ENCODE data around the gene OAS2.
"Not testable (repeated sequence)": the region's sequence is repeated elsewhere in the genome, so short reads cannot be mapped to it uniquely, and the experiment has no call there.

Gene OAS2

DNA sequence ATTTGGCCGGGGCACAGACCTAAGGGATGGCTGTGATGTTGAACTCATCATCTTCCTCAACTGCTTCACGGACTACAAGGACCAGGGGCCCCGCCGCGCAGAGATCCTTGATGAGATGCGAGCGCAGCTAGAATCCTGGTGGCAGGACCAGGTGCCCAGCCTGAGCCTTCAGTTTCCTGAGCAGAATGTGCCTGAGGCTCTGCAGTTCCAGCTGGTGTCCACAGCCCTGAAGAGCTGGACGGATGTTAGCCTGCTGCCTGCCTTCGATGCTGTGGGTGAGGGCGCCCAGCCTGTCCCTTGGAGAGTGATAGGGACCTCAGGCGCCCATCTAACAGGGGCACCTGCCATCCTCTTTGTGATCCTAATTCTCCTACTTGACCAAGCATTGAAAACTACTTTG, 27.6 kb upstream of the OAS2 start:
- no peak overlapping the region for H3K4me3 ChIP-seq (ENCODE audit: low read length)
- TF ChIP-seq, protein P1, sequence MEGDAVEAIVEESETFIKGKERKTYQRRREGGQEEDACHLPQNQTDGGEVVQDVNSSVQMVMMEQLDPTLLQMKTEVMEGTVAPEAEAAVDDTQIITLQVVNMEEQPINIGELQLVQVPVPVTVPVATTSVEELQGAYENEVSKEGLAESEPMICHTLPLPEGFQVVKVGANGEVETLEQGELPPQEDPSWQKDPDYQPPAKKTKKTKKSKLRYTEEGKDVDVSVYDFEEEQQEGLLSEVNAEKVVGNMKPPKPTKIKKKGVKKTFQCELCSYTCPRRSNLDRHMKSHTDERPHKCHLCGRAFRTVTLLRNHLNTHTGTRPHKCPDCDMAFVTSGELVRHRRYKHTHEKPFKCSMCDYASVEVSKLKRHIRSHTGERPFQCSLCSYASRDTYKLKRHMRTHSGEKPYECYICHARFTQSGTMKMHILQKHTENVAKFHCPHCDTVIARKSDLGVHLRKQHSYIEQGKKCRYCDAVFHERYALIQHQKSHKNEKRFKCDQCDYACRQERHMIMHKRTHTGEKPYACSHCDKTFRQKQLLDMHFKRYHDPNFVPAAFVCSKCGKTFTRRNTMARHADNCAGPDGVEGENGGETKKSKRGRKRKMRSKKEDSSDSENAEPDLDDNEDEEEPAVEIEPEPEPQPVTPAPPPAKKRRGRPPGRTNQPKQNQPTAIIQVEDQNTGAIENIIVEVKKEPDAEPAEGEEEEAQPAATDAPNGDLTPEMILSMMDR (conservative IDR thresholded peaks at IDR 0.05; ENCODE audit: low read depth, low read length), result no peak
- no peak for DNase-seq (ENCODE audit: low read depth)

DNA sequence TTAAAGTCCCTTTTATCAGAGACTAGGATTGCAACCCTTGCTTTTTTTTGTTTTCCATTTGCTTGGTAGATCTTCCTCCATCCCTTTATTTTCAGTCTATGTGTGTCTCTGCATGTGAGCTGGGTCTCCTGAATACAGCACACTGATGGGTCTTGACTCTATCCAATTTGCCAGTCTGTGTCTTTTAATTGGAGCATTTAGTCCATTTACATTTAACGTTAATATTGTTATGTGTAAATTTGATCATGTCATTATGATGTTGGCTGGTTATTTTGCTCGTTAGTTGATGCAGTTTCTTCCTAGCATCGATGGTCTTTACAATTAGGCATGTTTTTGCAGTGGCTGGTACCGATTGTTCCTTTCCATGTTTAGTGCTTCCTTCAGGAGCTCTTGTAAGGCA, 21.2 kb upstream of the OAS2 start:
- not testable (repeated sequence) for DNase-seq (ENCODE audit: low read depth); H3K4me3 ChIP-seq (ENCODE audit: low read length)

GRCh38 chr12:112961074-112961473, 17.2 kb upstream of the OAS2 start:
- H3K4me3 ChIP-seq (ENCODE audit: low read length), result no peak overlapping the region
- DNase-seq (ENCODE audit: low read depth), result no peak
- TF ChIP-seq, protein P1 (conservative IDR thresholded peaks at IDR 0.05; ENCODE audit: low read depth, low read length), result no peak

DNA sequence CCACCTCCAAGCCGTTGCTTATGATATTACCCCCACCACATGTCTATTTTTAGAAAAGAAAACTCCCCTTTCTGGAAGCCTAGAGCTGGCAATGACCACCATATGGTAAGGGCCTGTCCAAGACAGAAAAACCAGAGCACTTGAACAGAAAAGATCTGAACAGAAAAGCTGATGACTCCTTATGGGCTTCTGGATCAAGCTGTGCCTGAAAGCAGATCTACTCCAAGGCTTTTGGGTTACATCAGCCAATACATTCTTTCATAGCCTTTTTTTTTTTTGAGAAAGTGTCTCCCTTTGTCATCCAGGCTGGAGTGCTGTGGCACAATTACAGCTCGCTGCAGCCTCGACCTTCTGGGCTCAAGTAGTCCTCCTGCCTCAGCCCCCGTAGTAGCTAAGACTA, 16.8 kb upstream of the OAS2 start:
- no peak overlapping the region for H3K4me3 ChIP-seq (ENCODE audit: low read length)
- TF ChIP-seq, protein P1 (conservative IDR thresholded peaks at IDR 0.05; ENCODE audit: low read depth, low read length), result no peak
- no peak for DNase-seq (ENCODE audit: low read depth)

GRCh38 chr12:112962561-112962960, 15.8 kb upstream of the OAS2 start:
- no peak overlapping the region for H3K4me3 ChIP-seq (ENCODE audit: low read length)
- DNase-seq (ENCODE audit: low read depth), result no peak
- TF ChIP-seq, protein P1 (conservative IDR thresholded peaks at IDR 0.05; ENCODE audit: low read depth, low read length), result no peak

GRCh38 chr12:112963227-112963861, 15.0 kb upstream of the OAS2 start:
- DNase-seq (ENCODE audit: low read depth), result no peak
- H3K4me3 ChIP-seq (ENCODE audit: low read length), result no peak overlapping the region
- TF ChIP-seq, protein P1 (conservative IDR thresholded peaks at IDR 0.05; ENCODE audit: low read depth, low read length), result no peak

DNA sequence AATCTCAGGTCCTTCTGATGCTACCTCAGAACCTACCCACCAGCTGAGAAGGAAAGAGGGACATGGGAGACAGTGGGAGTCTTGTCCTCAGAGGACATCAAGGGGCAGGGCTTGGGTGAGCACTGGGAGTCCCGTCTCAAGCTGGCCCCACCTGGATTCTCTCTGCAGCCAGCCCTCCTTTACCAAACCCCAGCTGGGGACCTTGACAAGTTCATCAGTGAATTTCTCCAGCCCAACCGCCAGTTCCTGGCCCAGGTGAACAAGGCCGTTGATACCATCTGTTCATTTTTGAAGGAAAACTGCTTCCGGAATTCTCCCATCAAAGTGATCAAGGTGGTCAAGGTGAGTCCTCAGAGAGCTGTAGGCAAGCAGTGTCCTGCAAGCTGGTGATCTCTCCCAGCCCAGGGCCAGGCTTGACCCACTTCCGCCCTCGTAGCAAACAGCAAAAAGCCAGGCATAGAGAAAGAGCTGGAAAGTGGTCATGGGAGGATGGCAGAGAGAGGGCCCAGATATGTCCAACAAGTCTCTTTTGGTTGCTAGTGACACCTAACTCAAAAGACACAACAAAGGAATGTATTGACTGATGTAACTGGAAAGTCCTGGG, 14.2 kb upstream of the OAS2 start:
- no peak overlapping the region for H3K4me3 ChIP-seq (ENCODE audit: low read length)
- DNase-seq (ENCODE audit: low read depth), result no peak
- TF ChIP-seq, protein P1 (conservative IDR thresholded peaks at IDR 0.05; ENCODE audit: low read depth, low read length), result no peak
